Gastroesophageal sphincter (tissue), 4 donors: ENCODE measurements around the gene CEP78. TPM values are rescaled to one million over a fixed set of nuclear protein-coding genes. Genes with fewer than 3 reads are reported as not detected.

Source experiments
- ATAC-seq: fragments of 150-250 bp; one replicate; pipeline ENCODE4 v1.9.1; 2016; ENCODE audit warnings: mild to moderate bottlenecking, moderate library complexity
- H3K27ac ChIP-seq, 4 donors: fragments of 200-600 bp; sonication (generic) in 3 of 4; 1 replicate in 3 of 4; 2 replicates in 1 of 4; pipeline ENCODE4 v1.5.1; 2016 to 2019
- H3K27me3 ChIP-seq: fragments of 200-600 bp; sonication (generic); one replicate; pipeline ENCODE4 v1.5.1; 2019
- H3K36me3 ChIP-seq, 2 donors: fragments of 200-600 bp; sonication (generic); one replicate each; pipeline ENCODE4 v1.5.1; 2019; ENCODE audit warnings: control low read depth in 1 of 2
- H3K4me1 ChIP-seq, 3 donors: fragments of 200-600 bp; sonication (generic); 1 replicate in 2 of 3; 2 replicates in 1 of 3; pipeline ENCODE4 v1.5.1; 2016 to 2019; ENCODE audit warnings: control low read depth in 2 of 3
- H3K4me3 ChIP-seq, 2 donors: fragments of 200-600 bp; sonication (generic); one replicate each; pipeline ENCODE4 v1.5.1; 2019; ENCODE audit warnings: mild to moderate bottlenecking in 1 of 2, moderate library complexity in 1 of 2
- H3K9me3 ChIP-seq, 3 donors: fragments of 200-600 bp; sonication (generic); one replicate each; pipeline ENCODE4 v1.5.1; 2017 to 2019; ENCODE audit warnings: control low read depth in 2 of 3
- EP300 ChIP-seq: sonication (generic); formaldehyde crosslinking; IDR thresholded peaks from one replicate; pipeline ENCODE4 v1.6.1; 2017; ENCODE audit warnings: antibody characterized with exemption, mild to moderate bottlenecking
- POLR2A ChIP-seq, 2 donors: fragments of 450-650 bp; IDR thresholded peaks; one replicate each; pipeline ENCODE4 v1.6.1; 2017; ENCODE audit warnings: antibody characterized with exemption in 2 of 2, mild to moderate bottlenecking in 2 of 2, moderate library complexity in 1 of 2
- POLR2AphosphoS5 ChIP-seq: sonication (generic); formaldehyde crosslinking; IDR thresholded peaks from one replicate; pipeline ENCODE4 v1.6.1; 2017; ENCODE audit warnings: antibody characterized with exemption
- WGBS, 2 donors: methylation state at CpG; one replicate each; pipeline ENCODE4 v1.1.5; 2018; ENCODE audit warnings: low coverage in 1 of 2; 5-methylcytosine and 5-hydroxymethylcytosine counted together
- total RNA-seq, 4 donors: library from RNA; depleted of rRNA; stranded (reverse); fragments of >200 nt; gene quantifications; one replicate each; pipeline ENCODE4 v1.1.0, GENCODE V29; 2016
- TF ChIP-seq, protein P1 (sequence below), 4 experiments: fragments of 200-600 bp in 2 of 4; fragments of 450-650 bp in 2 of 4; sonication (generic) in 1 of 4; IDR thresholded peaks; one replicate each; pipeline ENCODE4 v1.5.1; 2017 to 2019; ENCODE audit warnings: antibody characterized with exemption in 4 of 4, mild to moderate bottlenecking in 2 of 4, moderate library complexity in 2 of 4

CEP78 gene
- total RNA-seq, 4 donors from 2014 or later, result 7.4 to 11.1 (median 9.3) TPM

- no peak for ATAC-seq
- peak overlapping the region; percentile 75 to 79 for H3K4me3 ChIP-seq
- WGBS, 2 donors, result 39 to 48% methylated on average over 7 of the region's 7 CpGs
- no peaks in the 10 kb centered on the region for H3K9me3 ChIP-seq
- H3K4me1 ChIP-seq, result peaks cover 0 to 29% (median 0%) of the 10 kb centered on the region in 3 donors
- H3K27me3 ChIP-seq, result no peaks in the 10 kb centered on the region
- TF ChIP-seq POLR2A (IDR thresholded peaks at IDR 0.05) (no peak), POLR2AphosphoS5 (no peak), EP300 (no peak)
- TF ChIP-seq, protein P1, sequence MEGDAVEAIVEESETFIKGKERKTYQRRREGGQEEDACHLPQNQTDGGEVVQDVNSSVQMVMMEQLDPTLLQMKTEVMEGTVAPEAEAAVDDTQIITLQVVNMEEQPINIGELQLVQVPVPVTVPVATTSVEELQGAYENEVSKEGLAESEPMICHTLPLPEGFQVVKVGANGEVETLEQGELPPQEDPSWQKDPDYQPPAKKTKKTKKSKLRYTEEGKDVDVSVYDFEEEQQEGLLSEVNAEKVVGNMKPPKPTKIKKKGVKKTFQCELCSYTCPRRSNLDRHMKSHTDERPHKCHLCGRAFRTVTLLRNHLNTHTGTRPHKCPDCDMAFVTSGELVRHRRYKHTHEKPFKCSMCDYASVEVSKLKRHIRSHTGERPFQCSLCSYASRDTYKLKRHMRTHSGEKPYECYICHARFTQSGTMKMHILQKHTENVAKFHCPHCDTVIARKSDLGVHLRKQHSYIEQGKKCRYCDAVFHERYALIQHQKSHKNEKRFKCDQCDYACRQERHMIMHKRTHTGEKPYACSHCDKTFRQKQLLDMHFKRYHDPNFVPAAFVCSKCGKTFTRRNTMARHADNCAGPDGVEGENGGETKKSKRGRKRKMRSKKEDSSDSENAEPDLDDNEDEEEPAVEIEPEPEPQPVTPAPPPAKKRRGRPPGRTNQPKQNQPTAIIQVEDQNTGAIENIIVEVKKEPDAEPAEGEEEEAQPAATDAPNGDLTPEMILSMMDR (IDR thresholded peaks at IDR 0.05), result no peak
- no peak overlapping the region for H3K27ac ChIP-seq
- no peaks in the 10 kb centered on the region for H3K36me3 ChIP-seq
Observed at GRCh38 chr9:78234810-78235209, 1.1 kb upstream of the CEP78 start.

DNA sequence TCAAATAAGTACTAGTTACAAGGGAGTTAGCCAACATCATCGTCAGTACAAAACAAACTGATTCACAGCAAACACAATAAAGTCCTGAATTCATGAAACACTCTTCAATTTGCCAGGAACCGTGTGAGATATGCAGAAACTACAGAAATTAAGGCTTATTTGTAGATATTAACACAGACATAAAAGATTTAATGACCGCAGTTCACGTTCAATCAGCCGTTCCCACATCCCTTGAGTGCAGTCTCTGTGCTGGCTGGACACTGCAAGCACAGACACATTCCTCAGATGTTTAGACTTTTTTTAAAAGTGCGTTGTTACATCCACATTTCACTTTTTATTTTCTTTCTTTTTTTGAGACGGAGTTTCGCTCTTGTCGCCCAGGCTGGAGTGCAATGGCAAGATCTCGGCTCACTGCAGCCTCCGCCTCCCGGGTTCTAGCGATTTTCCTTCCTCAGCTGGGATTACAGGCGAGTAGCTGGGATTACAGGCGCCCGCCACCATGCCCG is 566 bp upstream of the CEP78 start:
- Histone ChIP-seq H3K4me1 (peaks cover 0 to 29% (median 0%) of the 10 kb centered on the region in 3 donors), H3K36me3 (peaks cover 0 to 5% of the 10 kb centered on the region in 2 donors), H3K27ac (peak overlapping the region; percentile 40 to 90 (median 86)), H3K27me3 (no peaks in the 10 kb centered on the region), H3K9me3 (no peaks in the 10 kb centered on the region), H3K4me3 (peak overlapping the region; percentile 75 to 79)
- WGBS, 2 donors, result 2 to 3% methylated on average over 12 to 17 of the region's 17 CpGs
- TF ChIP-seq POLR2A (IDR thresholded peaks at IDR 0.05), result no peak
- TF ChIP-seq POLR2AphosphoS5, result no peak
- TF ChIP-seq EP300, result no peak
- TF ChIP-seq, protein P1 (IDR thresholded peaks at IDR 0.05), result no peak
- ATAC-seq, result no peak

GRCh38 chr9:78236551-78236910 is 656 bp downstream of the CEP78 start:
- Histone ChIP-seq H3K9me3 (no peaks in the 10 kb centered on the region), H3K27ac (peak overlapping the region; percentile 40 to 90 (median 86)), H3K4me1 (peaks cover 0 to 29% (median 0%) of the 10 kb centered on the region in 3 donors), H3K4me3 (peak overlapping the region; percentile 75 to 79), H3K27me3 (no peaks in the 10 kb centered on the region), H3K36me3 (peaks cover 0 to 17% of the 10 kb centered on the region in 2 donors)
- WGBS, 2 donors, result no CpG with 5 or more reads among the region's 12 CpGs
- peak; percentile 3 for ATAC-seq
- TF ChIP-seq POLR2AphosphoS5 (no peak), EP300 (no peak), POLR2A (IDR thresholded peaks at IDR 0.05) (no peak)
- TF ChIP-seq, protein P1 (IDR thresholded peaks at IDR 0.05), result no peak

DNA sequence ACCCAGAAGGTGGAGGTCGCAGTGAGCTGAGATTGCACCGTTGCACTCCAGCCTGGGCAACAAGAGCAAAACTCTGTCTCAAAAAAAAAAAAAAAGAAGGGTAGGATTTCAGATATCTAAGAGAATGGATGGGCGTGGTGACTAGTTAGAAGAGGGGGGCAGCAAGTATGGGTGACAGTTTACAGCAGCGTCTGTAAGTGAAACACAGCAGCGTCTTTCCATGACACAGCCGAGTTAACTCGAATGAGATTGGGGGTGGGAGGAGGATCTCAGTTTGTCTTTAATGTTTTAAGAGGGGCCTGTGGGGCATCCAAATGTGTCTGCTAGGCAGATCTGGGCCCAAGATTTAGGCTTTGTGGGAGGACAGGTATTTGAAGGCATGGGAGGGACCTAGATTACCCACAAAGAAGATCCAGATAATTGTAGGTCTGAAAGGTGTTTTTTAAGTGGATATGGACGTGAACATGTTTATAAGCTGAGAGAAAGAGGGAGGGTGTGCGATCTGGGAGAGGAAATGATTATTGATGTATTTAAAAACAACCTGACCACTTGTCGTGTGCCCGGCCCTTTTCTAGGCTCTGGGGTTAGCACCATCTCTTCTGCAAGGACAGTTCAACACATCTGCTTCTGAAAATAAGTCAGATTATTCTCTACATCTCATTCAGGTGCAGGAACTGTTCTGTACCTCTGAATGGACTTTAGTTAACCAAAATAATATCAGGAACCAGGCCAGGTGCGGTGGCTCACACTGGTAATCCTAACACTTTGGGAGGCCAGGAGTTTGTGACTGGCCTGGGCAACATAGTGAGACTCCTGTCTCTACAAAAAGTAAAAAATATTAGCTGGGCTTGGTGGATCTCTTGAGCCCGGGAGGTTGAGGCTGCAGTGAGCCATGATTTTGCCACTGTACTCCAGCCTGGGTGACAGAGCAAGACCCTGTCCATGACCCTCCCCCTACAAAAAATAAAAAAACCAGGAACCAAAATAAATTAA is 2.5 kb downstream of the CEP78 start:
- Histone ChIP-seq H3K27me3 (no peaks in the 10 kb centered on the region), H3K4me1 (peaks cover 0 to 29% (median 0%) of the 10 kb centered on the region in 3 donors), H3K36me3 (peaks cover 0 to 27% of the 10 kb centered on the region in 2 donors), H3K27ac (no peak overlapping the region), H3K4me3 (no peak overlapping the region), H3K9me3 (no peaks in the 10 kb centered on the region)
- ATAC-seq, result no peak
- TF ChIP-seq, protein P1 (IDR thresholded peaks at IDR 0.05), result no peak
- TF ChIP-seq POLR2AphosphoS5 (no peak), POLR2A (IDR thresholded peaks at IDR 0.05) (no peak), EP300 (no peak)
- 66 to 85% methylated on average over 10 of the region's 13 CpGs for WGBS, 2 donors
